SK-N-SH (cell line): ENCODE measurements around the gene KAT2A. TPM values are rescaled to one million over a fixed set of nuclear protein-coding genes. Genes with fewer than 3 reads are reported as not detected.

ENCODE experiments used
- CTCF ChIA-PET: fragments of 300-600, 350-600 bp; formaldehyde crosslinking; extraction: SDS; loops from one replicate; lab custom pipeline; 2021; lab: Yijun Ruan, JAX
- POLR2A ChIA-PET: fragments of 350-600 bp; sonication (Branson Sonifier 250); formaldehyde crosslinking; extraction: SDS; loops from one replicate; lab custom pipeline; 2020; ENCODE audit warnings: antibody characterized with exemption, inconsistent platforms; lab: Yijun Ruan, JAX
- DNase-seq: peaks from one replicate; pipeline ENCODE4 v3.0.0; 2012
- H2AFZ ChIP-seq: fragments of 200-600 bp; sonication (generic); 2 replicates; pipeline ENCODE4 v1.8.1; 2016; ENCODE audit warnings: antibody characterized with exemption, mild to moderate bottlenecking, low read depth
- H3F3A ChIP-seq: fragments of 200-600 bp; sonication (generic); replicated peaks from 2 replicates; pipeline ENCODE3; 2016; ENCODE audit warnings: antibody characterized with exemption, mild to moderate bottlenecking; ENCODE audit not compliant: insufficient read depth
- H3K27ac ChIP-seq, 2 experiments: fragments of 200-500 bp in 1 of 2; fragments of 200-600 bp in 1 of 2; sonication (Bioruptor generic) in 1 of 2; sonication (generic), shearing (Covaris generic) in 1 of 2; 2 replicates each; pipeline versions ENCODE4 v1.5.1 to v1.6.1; 2014 to 2016; ENCODE audit warnings: low read depth in 2 of 2, inconsistent platforms in 1 of 2, low read length in 1 of 2, mild to moderate bottlenecking in 1 of 2, mixed read lengths in 1 of 2
- H3K27me3 ChIP-seq: fragments of 200-600 bp; sonication (generic), shearing (Covaris generic); 2 replicates; pipeline ENCODE4 v1.6.1; 2016; ENCODE audit warnings: mixed run types; ENCODE audit not compliant: insufficient read depth
- H3K36me3 ChIP-seq, 2 experiments: fragments of 200-500 bp in 1 of 2; fragments of 200-600 bp in 1 of 2; sonication (Bioruptor generic) in 1 of 2; sonication (generic) in 1 of 2; replicated peaks in 1 of 2; 2 replicates each; pipeline versions ENCODE3 to v1.5.1; 2014 to 2016; ENCODE audit warnings: low read length in 1 of 2, mild to moderate bottlenecking in 1 of 2; ENCODE audit not compliant: insufficient read depth in 2 of 2, control insufficient read depth in 1 of 2
- H3K4me1 ChIP-seq, 2 experiments: fragments of 200-500 bp in 1 of 2; fragments of 200-600 bp in 1 of 2; sonication (Bioruptor generic) in 1 of 2; sonication (generic), shearing (Covaris generic) in 1 of 2; 2 replicates each; pipeline versions ENCODE4 v1.5.1 to v1.6.1; 2014 to 2016; ENCODE audit warnings: low read depth in 1 of 2, low read length in 1 of 2, mixed run types in 1 of 2; ENCODE audit not compliant: insufficient read depth in 2 of 2, control insufficient read depth in 1 of 2
- H3K4me2 ChIP-seq: fragments of 200-600 bp; sonication (generic), shearing (Covaris generic); 2 replicates; pipeline ENCODE4 v1.6.1; 2017; ENCODE audit warnings: mixed run types
- H3K4me3 ChIP-seq, 2 experiments: fragments of 200-500 bp in 1 of 2; fragments of 200-600 bp in 1 of 2; sonication (Bioruptor generic) in 1 of 2; sonication (generic), shearing (Covaris generic) in 1 of 2; 2 replicates each; pipeline versions ENCODE4 v1.5.1 to v1.8.1; 2014 to 2016; ENCODE audit warnings: low read depth in 2 of 2, inconsistent platforms in 1 of 2, low read length in 1 of 2, mild to moderate bottlenecking in 1 of 2, mixed read lengths in 1 of 2, moderate library complexity in 1 of 2
- H3K79me2 ChIP-seq: fragments of 200-600 bp; sonication (generic); 2 replicates; pipeline ENCODE4 v1.8.1; 2017; ENCODE audit warnings: mild to moderate bottlenecking; ENCODE audit not compliant: insufficient read depth
- H3K9ac ChIP-seq: fragments of 200-600 bp; sonication (generic); 2 replicates; pipeline ENCODE4 v1.6.1; 2017; ENCODE audit warnings: mixed run types
- H3K9me2 ChIP-seq: fragments of 200-600 bp; sonication (generic); 2 replicates; pipeline ENCODE4 v1.6.1; 2017; ENCODE audit warnings: mixed run types
- H3K9me3 ChIP-seq: fragments of 200-600 bp; sonication (generic); 2 replicates; pipeline ENCODE4 v1.6.1; 2017; ENCODE audit warnings: mixed run types, mild to moderate bottlenecking, moderate library complexity
- H4K20me1 ChIP-seq: fragments of 200-600 bp; sonication (generic); 2 replicates; pipeline ENCODE4 v1.6.1; 2017; ENCODE audit warnings: mild to moderate bottlenecking, mixed run types; ENCODE audit not compliant: insufficient read depth
- ELF1 ChIP-seq: IDR thresholded peaks from 2 replicates; pipeline ENCODE4 v1.4.0; 2012
- FOXJ3 ChIP-seq: sonication (generic); formaldehyde crosslinking; IDR thresholded peaks from 2 replicates; pipeline ENCODE4 v1.5.1; 2020; ENCODE audit warnings: mild to moderate bottlenecking, missing genetic modification reagents
- RAD21 ChIP-seq: IDR thresholded peaks from 2 replicates; pipeline ENCODE4 v1.6.1; 2012; ENCODE audit warnings: mild to moderate bottlenecking, low read length
- SMC3 ChIP-seq: IDR thresholded peaks from 2 replicates; pipeline ENCODE4 v1.6.1; 2012; ENCODE audit warnings: low read depth, low read length, improper control_type of control experiment
- TCF12 ChIP-seq: IDR thresholded peaks from 2 replicates; pipeline ENCODE4 v1.4.0; 2012
- YY1 ChIP-seq: IDR thresholded peaks from 2 replicates; pipeline ENCODE4 v1.4.0; 2012; ENCODE audit warnings: low read depth, mild to moderate bottlenecking
- WGBS: methylation state at CpG from one replicate; pipeline ENCODE4 v1.1.6; 2017; ENCODE audit warnings: low lambda C conversion rate; 5-methylcytosine and 5-hydroxymethylcytosine counted together
- polyA plus RNA-seq, 3 experiments: library from polyadenylated mRNA; depleted of rRNA; stranded (reverse); fragments of >200 nt; gene quantifications; 2 replicates each; pipeline ENCODE4 v1.2.3, GENCODE V29; 2012
- TF ChIP-seq, protein P1 (sequence below): IDR thresholded peaks from 2 replicates; pipeline ENCODE4 v1.4.0; 2012; ENCODE audit warnings: low read depth, borderline replicate concordance
- TF ChIP-seq, protein P2 (sequence below): IDR thresholded peaks from 2 replicates; pipeline ENCODE4 v1.6.1; 2012; ENCODE audit warnings: mild to moderate bottlenecking, low read depth, low read length, moderate library complexity
- TF ChIP-seq, protein P3 (sequence below): fragments of 150-350 bp; IDR thresholded peaks from 2 replicates; pipeline ENCODE4 v1.6.1; 2017; ENCODE audit warnings: antibody characterized with exemption, low read length, low read depth, borderline replicate concordance

KAT2A gene
- polyA plus RNA-seq, 1 of the 3 experiments (the other 2 are of a cell fraction) = 45.1 TPM

DNA sequence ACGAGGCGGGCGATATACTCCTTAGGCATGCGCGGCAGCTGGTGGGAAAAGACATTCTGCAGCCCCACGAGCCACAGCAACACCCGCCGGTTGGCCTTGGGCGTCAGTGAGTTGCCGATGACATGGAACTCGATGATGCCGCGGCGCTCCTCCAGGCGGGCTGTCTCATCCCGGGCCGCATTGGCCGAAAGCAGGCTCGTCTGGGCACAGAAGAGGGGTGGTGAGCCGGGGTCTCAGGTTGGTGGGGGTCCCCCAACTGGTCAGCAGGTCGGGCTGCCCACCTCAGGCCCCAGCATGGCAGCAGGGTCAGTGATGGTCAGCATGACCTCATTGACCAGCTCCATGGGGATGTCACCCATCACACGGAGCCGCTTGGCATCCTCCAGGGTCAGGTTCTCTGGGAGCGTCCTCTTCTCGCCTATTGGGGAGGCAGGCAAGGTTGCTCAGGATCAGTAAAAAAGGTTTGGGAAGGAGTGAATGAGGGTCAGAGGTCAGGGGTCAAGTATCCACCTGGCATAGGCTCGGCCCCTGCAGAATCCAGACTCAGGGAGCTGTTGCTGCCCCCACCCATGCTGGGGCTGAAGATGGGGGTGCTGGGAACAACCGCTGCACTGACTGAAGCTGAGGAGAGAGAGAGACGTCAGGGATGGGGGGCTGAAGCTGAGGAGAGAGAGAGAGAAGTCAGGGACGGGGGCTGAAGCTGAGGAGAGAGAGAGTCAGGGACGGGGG lies 3.6 kb downstream of the KAT2A start:
- Histone ChIP-seq H4K20me1 (no peaks in the 10 kb centered on the region), H2AFZ (no peak overlapping the region), H3K27ac (no peak overlapping the region), H3K4me3 (no peak overlapping the region), H3K79me2 (no peaks in the 10 kb centered on the region), H3K4me2 (no peak overlapping the region), H3K27me3 (no peaks in the 10 kb centered on the region), H3K4me1 (peaks cover 0 to 11% of the 10 kb centered on the region in 2 experiments; a peak in 1 of 4 replicates), H3F3A (no peaks in the 10 kb centered on the region), H3K36me3 (peaks cover 5 to 43% of the 10 kb centered on the region in 2 experiments), H3K9ac (no peak overlapping the region), H3K9me3 (no peaks in the 10 kb centered on the region), H3K9me2 (no peaks in the 10 kb centered on the region)
- DNase-seq = no peak
- 89% methylated on average over 26 of the region's 30 CpGs for WGBS
- CTCF ChIA-PET = interaction anchor here (0.5 to 29.9 kb wide), 16 partner anchors 10 to 832 kb away, joined by 3 to 496 read pairs (median 5); partner anchors contain the start of genes DNAJC7, KCNH4 and NKIRAS2
- POLR2A ChIA-PET = interaction anchor here (0.6 to 1.1 kb wide), 3 partner anchors 50 to 282 kb away, joined by 3 read pairs; no protein-coding TSS in a partner anchor
- TF ChIP-seq SMC3 (no peak), FOXJ3 (CRISPR knock-in tag) (no peak), TCF12 (no peak), YY1 (no peak), ELF1 (no peak), RAD21 (no peak)
- TF ChIP-seq, protein P1, sequence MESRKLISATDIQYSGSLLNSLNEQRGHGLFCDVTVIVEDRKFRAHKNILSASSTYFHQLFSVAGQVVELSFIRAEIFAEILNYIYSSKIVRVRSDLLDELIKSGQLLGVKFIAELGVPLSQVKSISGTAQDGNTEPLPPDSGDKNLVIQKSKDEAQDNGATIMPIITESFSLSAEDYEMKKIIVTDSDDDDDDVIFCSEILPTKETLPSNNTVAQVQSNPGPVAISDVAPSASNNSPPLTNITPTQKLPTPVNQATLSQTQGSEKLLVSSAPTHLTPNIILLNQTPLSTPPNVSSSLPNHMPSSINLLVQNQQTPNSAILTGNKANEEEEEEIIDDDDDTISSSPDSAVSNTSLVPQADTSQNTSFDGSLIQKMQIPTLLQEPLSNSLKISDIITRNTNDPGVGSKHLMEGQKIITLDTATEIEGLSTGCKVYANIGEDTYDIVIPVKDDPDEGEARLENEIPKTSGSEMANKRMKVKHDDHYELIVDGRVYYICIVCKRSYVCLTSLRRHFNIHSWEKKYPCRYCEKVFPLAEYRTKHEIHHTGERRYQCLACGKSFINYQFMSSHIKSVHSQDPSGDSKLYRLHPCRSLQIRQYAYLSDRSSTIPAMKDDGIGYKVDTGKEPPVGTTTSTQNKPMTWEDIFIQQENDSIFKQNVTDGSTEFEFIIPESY = no peak
- TF ChIP-seq, protein P2, sequence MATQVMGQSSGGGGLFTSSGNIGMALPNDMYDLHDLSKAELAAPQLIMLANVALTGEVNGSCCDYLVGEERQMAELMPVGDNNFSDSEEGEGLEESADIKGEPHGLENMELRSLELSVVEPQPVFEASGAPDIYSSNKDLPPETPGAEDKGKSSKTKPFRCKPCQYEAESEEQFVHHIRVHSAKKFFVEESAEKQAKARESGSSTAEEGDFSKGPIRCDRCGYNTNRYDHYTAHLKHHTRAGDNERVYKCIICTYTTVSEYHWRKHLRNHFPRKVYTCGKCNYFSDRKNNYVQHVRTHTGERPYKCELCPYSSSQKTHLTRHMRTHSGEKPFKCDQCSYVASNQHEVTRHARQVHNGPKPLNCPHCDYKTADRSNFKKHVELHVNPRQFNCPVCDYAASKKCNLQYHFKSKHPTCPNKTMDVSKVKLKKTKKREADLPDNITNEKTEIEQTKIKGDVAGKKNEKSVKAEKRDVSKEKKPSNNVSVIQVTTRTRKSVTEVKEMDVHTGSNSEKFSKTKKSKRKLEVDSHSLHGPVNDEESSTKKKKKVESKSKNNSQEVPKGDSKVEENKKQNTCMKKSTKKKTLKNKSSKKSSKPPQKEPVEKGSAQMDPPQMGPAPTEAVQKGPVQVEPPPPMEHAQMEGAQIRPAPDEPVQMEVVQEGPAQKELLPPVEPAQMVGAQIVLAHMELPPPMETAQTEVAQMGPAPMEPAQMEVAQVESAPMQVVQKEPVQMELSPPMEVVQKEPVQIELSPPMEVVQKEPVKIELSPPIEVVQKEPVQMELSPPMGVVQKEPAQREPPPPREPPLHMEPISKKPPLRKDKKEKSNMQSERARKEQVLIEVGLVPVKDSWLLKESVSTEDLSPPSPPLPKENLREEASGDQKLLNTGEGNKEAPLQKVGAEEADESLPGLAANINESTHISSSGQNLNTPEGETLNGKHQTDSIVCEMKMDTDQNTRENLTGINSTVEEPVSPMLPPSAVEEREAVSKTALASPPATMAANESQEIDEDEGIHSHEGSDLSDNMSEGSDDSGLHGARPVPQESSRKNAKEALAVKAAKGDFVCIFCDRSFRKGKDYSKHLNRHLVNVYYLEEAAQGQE = no peak
- TF ChIP-seq, protein P3, sequence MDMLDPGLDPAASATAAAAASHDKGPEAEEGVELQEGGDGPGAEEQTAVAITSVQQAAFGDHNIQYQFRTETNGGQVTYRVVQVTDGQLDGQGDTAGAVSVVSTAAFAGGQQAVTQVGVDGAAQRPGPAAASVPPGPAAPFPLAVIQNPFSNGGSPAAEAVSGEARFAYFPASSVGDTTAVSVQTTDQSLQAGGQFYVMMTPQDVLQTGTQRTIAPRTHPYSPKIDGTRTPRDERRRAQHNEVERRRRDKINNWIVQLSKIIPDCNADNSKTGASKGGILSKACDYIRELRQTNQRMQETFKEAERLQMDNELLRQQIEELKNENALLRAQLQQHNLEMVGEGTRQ = no peak
